OCI-LY1 (cell line): ENCODE data around the gene TXNDC9.

Experiments used
- EZH2 ChIP-seq: fragments of 200-600 bp; sonication (generic), shearing (Covaris generic); IDR thresholded peaks from 2 replicates; pipeline ENCODE4 v1.8.0; 2017; ENCODE audit warnings: borderline replicate concordance, mixed run types, mild to moderate bottlenecking, antibody characterized with exemption, low read length, moderate library complexity, mixed read lengths
- TF ChIP-seq, protein P1 (sequence below): fragments of 200-600 bp; sonication (generic), shearing (Covaris generic); IDR thresholded peaks from 2 replicates; pipeline ENCODE4 v1.5.1; 2017; ENCODE audit warnings: mild to moderate bottlenecking, antibody characterized with exemption, low read length, moderate library complexity, mixed read lengths

DNA sequence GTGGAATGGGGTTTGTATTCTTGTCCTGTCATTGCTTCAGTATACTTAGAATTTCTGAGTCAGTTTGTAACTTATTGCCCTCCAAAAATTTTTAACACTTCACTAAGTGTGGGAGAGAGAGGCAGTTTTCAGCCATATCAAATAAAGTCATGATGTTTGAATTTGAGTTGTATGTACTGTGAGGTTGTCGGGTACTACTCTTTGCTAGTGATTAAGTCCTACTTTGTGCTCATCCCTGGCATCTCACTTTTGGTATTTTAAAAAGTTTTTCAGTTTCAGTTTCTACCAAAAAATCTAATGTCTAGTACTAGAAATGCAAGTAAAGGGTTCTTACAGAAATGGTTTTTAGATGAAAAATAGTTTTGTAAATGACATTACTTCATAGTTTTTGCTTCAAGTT is 41.7 kb upstream of the TXNDC9 start:
- TF ChIP-seq, protein P1, sequence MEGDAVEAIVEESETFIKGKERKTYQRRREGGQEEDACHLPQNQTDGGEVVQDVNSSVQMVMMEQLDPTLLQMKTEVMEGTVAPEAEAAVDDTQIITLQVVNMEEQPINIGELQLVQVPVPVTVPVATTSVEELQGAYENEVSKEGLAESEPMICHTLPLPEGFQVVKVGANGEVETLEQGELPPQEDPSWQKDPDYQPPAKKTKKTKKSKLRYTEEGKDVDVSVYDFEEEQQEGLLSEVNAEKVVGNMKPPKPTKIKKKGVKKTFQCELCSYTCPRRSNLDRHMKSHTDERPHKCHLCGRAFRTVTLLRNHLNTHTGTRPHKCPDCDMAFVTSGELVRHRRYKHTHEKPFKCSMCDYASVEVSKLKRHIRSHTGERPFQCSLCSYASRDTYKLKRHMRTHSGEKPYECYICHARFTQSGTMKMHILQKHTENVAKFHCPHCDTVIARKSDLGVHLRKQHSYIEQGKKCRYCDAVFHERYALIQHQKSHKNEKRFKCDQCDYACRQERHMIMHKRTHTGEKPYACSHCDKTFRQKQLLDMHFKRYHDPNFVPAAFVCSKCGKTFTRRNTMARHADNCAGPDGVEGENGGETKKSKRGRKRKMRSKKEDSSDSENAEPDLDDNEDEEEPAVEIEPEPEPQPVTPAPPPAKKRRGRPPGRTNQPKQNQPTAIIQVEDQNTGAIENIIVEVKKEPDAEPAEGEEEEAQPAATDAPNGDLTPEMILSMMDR, result no peak
- no peak for TF ChIP-seq EZH2
